PC-9 (cell line): ENCODE results near the gene SAMD1.

ENCODE experiments used
- CTCF ChIP-seq: fragments of 200-600 bp; sonication (generic); conservative IDR thresholded peaks from 2 replicates; pipeline ENCODE4 v1.6.1; 2017; ENCODE audit warnings: mixed run types, antibody characterized with exemption, mild to moderate bottlenecking, moderate library complexity
- EZH2 ChIP-seq: fragments of 200-600 bp; sonication (generic); IDR thresholded peaks from 2 replicates; pipeline ENCODE4 v1.8.0; 2017; ENCODE audit warnings: antibody characterized with exemption, low read depth

- TF ChIP-seq CTCF (no peak), EZH2 (no peak)
Measured at GRCh38 chr19:14086098-14086497, 4.5 kb downstream of the SAMD1 start.
